Adipose tissue (tissue), 3 donors: Measurements from ENCODE around the gene ZBTB45. TPM values are rescaled to one million over a fixed set of nuclear protein-coding genes. Genes with fewer than 3 reads are reported as not detected.

Experiments used
- H3K27ac ChIP-seq: one replicate; pipeline ENCODE4 v1.5.1; 2013; ENCODE audit warnings: low read depth, low read length
- WGBS, 3 donors: extraction: QIAGEN DNeasy Blood & Tissue Kit; methylation state at CpG; one replicate each; pipeline ENCODE4 v1.1.7; 2013; 5-methylcytosine and 5-hydroxymethylcytosine counted together
- polyA plus RNA-seq, 3 donors: library from polyadenylated mRNA; stranded (reverse); fragments of 200-250 nt; gene quantifications; one replicate each; pipeline ENCODE4 v1.2.3, GENCODE V29; 2013
- donor health status: healthy with polysubstance abuse.
- donor health status: Bipolar disorder and iron deficiency.
- donor health status: healthy.

Gene ZBTB45
- polyA plus RNA-seq, 3 donors = 5.3 to 8.2 (median 6.6) TPM

DNA sequence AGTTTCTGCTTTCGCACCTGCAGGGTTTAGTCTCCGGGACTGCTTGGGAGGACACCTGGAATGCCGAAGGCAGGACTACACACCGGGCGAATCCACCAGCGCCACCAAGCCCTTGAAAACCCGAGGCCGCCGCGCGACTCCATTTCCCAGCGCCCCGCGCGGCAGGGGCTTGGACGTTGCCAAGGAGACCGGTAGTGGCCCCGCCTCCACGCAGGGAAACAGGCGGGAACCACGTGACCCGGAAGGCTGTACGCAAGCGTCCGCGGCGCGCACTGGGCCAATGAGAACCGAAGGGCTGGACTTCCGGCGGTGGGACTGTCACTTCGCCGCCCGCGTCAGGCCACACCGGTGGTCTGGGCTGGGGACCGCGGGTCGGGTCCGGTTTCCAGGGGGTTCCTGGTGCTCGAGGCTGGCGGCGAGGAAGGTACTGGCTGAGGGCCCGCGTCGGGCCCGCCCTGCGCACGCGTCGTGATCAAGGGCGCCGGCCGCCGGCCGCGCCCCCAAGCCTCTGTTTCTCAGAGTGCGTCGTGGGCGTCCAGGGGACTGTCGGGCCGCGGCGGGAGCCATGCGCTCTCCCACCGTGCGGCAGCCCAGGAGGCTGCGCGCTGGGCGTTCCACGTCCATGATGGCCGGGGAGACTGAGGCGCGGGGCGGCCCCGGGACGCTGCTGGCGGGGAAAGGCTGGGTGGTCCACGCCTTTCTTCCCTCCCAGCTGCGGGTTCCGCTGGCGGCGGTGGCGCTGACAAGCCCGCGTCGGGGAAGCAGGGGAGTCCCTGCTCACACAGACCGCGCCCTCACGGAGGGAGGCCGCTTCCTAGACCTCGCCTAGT lies 52.6 kb downstream of the ZBTB45 start, which contains the start of gene ZNF324:
Gene ZNF324 (plus strand): TSS at position 321 of the 830 bp plus-strand sequence. CDS start 2,106 bp downstream, outside the sequence.
- 0 to 1% (median 0%) methylated on average over 60 to 92 of the region's 92 CpGs for WGBS, 3 donors
- H3K27ac ChIP-seq = peak within 1 kb of the TSS; percentile 26

DNA sequence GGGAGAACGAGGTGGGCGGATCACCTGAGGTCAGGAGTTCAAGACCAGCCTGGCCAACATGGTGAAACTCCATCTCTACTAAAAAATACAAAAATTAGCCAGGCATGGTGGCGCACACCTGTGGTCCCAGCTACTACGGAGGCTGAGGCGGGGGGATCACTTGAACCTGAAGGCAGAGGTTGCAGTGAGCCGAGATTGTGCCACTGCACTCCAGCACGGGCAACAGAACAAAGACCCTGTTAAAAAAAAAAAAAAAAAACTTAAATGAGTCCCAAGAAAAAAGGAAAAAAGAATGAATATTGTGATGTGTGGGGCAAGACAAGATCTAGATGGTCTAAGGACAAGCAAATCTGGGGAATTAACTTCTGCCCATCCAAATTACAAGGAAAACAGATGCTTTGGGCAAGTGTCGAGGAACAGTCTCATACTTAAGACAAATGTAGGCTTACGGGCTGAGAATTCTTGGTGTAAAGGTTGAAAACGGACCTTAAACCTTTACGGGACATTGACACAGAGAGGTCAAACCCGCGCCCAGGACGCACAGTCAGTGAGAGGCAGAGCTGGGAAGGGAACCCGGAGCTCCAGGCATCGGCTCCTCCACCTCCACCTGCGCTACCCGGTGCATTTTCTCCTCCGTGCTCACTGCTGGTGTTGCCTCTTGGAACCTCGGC lies 53.4 kb downstream of the ZBTB45 start:
- WGBS, 3 donors = 33 to 36% (median 36%) methylated on average over 19 to 20 of the region's 20 CpGs
- no peak overlapping the region for H3K27ac ChIP-seq

Other genes starting within 250 kb of the ZBTB45 start
- gene ZNF8, start 240.9 kb downstream of the ZBTB45 start, polyA plus RNA-seq = 1 to 10 TPM in 1 of 3 donors, under 1 TPM in 2; 0.68 to 1.1 (median 0.90) TPM
- gene ERVK3-1, start 214.4 kb downstream of the ZBTB45 start, polyA plus RNA-seq = 10 to 100 TPM; 19.6 to 39.2 (median 25.0) TPM
- gene ZSCAN22, start 192.8 kb downstream of the ZBTB45 start, polyA plus RNA-seq = 1 to 10 TPM in 1 of 3 donors, under 1 TPM in 2; 0.67 to 1.1 (median 0.80) TPM
- gene A1BG, start 166.3 kb downstream of the ZBTB45 start, polyA plus RNA-seq = 10 to 100 TPM; 12.8 to 38.3 (median 14.1) TPM
- 1 to 10 TPM in 1 of 3 donors, under 1 TPM in 2; 0.22 to 1.3 (median 0.51) TPM for gene ZNF497, start 157.1 kb downstream of the ZBTB45 start, polyA plus RNA-seq
- gene ZNF837, start 138.8 kb downstream of the ZBTB45 start, polyA plus RNA-seq = 1 to 10 TPM in 2 of 3 donors, under 1 TPM in 1; 0.56 to 1.6 (median 1.0) TPM
- gene RPS5, start 132.5 kb downstream of the ZBTB45 start, polyA plus RNA-seq = 1,000 to 10,000 TPM; 1,642 to 2,053 (median 1,868) TPM
- not detected for gene RNF225, start 124.2 kb downstream of the ZBTB45 start, polyA plus RNA-seq
- gene ZNF584, start 111.2 kb downstream of the ZBTB45 start, polyA plus RNA-seq = 10 to 100 TPM in 1 of 3 donors, 1 to 10 TPM in 2; 3.1 to 10.6 (median 5.5) TPM
- gene ZNF132, start 79.7 kb downstream of the ZBTB45 start, polyA plus RNA-seq = 1 to 10 TPM in 1 of 3 donors, under 1 TPM in 2; 0.45 to 1.0 (median 0.89) TPM
- gene ZNF324B, start 68.2 kb downstream of the ZBTB45 start, polyA plus RNA-seq = 1 to 10 TPM; 1.8 to 2.9 (median 2.0) TPM
- 1 to 10 TPM; 4.0 to 6.0 (median 4.3) TPM for gene ZNF324, start 52.7 kb downstream of the ZBTB45 start, polyA plus RNA-seq
- gene ZNF446, start 43.5 kb downstream of the ZBTB45 start, polyA plus RNA-seq = 1 to 10 TPM; 7.3 to 8.8 (median 7.8) TPM
- 10 to 100 TPM; 11.7 to 19.5 (median 12.5) TPM for gene SLC27A5, start 7.8 kb downstream of the ZBTB45 start, polyA plus RNA-seq
- 100 to 1,000 TPM; 154 to 206 (median 156) TPM for gene TRIM28, start 24.3 kb upstream of the ZBTB45 start, polyA plus RNA-seq
- gene CHMP2A, start 35.3 kb upstream of the ZBTB45 start, polyA plus RNA-seq = 100 to 1,000 TPM in 2 of 3 donors, 10 to 100 TPM in 1; 96.8 to 196 (median 184) TPM
- 10 to 100 TPM; 26.7 to 47.6 (median 46.1) TPM for gene UBE2M, start 38.8 kb upstream of the ZBTB45 start, polyA plus RNA-seq
- gene MZF1, start 53.5 kb upstream of the ZBTB45 start, polyA plus RNA-seq = 10 to 100 TPM; 11.2 to 16.4 (median 14.7) TPM